SK-N-SH treated with all-trans-retinoic acid at 6 μM for 48 hours (cell line): ENCODE measurements around the gene MOSMO.

Experiments
- ATAC-seq: fragments of 200-7000 bp; cut with Tn5 transposase; 3 replicates; pipeline ENCODE4 v1.9.1; 2020; ENCODE audit warnings: mild to moderate bottlenecking, moderate library complexity
- ARNTL ChIP-seq: fragments of 450-650 bp; formaldehyde crosslinking; IDR thresholded peaks from 2 replicates; pipeline ENCODE4 v1.5.0; 2020; ENCODE audit warnings: low read depth, mild to moderate bottlenecking, moderate library complexity, borderline replicate concordance
- BACH2 ChIP-seq: fragments of 250-450 bp; sonication (Bioruptor Pico); IDR thresholded peaks from 2 replicates; pipeline ENCODE4 v1.9.0; 2021; ENCODE audit warnings: mild to moderate bottlenecking, borderline replicate concordance
- CREB5 ChIP-seq: fragments of 250-450 bp; sonication (Bioruptor Pico); IDR thresholded peaks from 2 replicates; pipeline ENCODE4 v1.5.1; 2020; ENCODE audit warnings: low read depth, mild to moderate bottlenecking, moderate library complexity
- CSDC2 ChIP-seq: fragments of 250-450 bp; sonication (Bioruptor Pico); IDR thresholded peaks from 2 replicates; pipeline ENCODE4 v1.5.0; 2020; ENCODE audit warnings: mild to moderate bottlenecking, moderate library complexity
- CSRNP3 ChIP-seq: fragments of 250-450 bp; sonication (Bioruptor Pico); IDR thresholded peaks from 2 replicates; pipeline ENCODE4 v1.5.1; 2021; ENCODE audit warnings: mild to moderate bottlenecking, moderate library complexity
- ESRRG ChIP-seq: fragments of 250-450 bp; sonication (Bioruptor Pico); IDR thresholded peaks from 2 replicates; pipeline ENCODE4 v1.6.1; 2021; ENCODE audit warnings: mild to moderate bottlenecking
- GLIS3 ChIP-seq: fragments of 250-450 bp; sonication (Bioruptor Pico); IDR thresholded peaks from 2 replicates; pipeline ENCODE4 v1.5.0; 2020; ENCODE audit warnings: mild to moderate bottlenecking, moderate library complexity
- ISL1 ChIP-seq: fragments of 250-450 bp; sonication (Bioruptor Pico); IDR thresholded peaks from 2 replicates; pipeline ENCODE4 v2.1.2; 2022; ENCODE audit warnings: mild to moderate bottlenecking, moderate library complexity
- OSR1 ChIP-seq: fragments of 250-450 bp; sonication (Bioruptor Pico); IDR thresholded peaks from 2 replicates; pipeline ENCODE4 v1.8.0; 2022; ENCODE audit warnings: moderate library complexity, mild to moderate bottlenecking, inconsistent platforms
- PATZ1 ChIP-seq: fragments of 250-450 bp; sonication (Bioruptor Pico); IDR thresholded peaks from 2 replicates; pipeline ENCODE4 v1.8.0; 2020; ENCODE audit warnings: mild to moderate bottlenecking, moderate library complexity, borderline replicate concordance
- POU6F1 ChIP-seq: fragments of 250-450 bp; sonication (Bioruptor Pico); IDR thresholded peaks from 2 replicates; pipeline ENCODE4 v1.8.0; 2021; ENCODE audit warnings: low read depth, mild to moderate bottlenecking, moderate library complexity, borderline replicate concordance
- PPARA ChIP-seq: fragments of 250-450 bp; sonication (Bioruptor Pico); IDR thresholded peaks from 2 replicates; pipeline ENCODE4 v1.5.0; 2020; ENCODE audit warnings: mild to moderate bottlenecking, borderline replicate concordance
- RARB ChIP-seq: fragments of 250-450 bp; sonication (Bioruptor Pico); IDR thresholded peaks from 2 replicates; pipeline ENCODE4 v1.8.0; 2021; ENCODE audit warnings: mild to moderate bottlenecking, moderate library complexity
- SNAI2 ChIP-seq: fragments of 250-450 bp; sonication (Bioruptor Pico); IDR thresholded peaks from 2 replicates; pipeline ENCODE4 v1.5.0; 2020; ENCODE audit warnings: mild to moderate bottlenecking, moderate library complexity
- TOX ChIP-seq: fragments of 250-450 bp; sonication (Bioruptor Pico); IDR thresholded peaks from 2 replicates; pipeline ENCODE4 v1.8.0; 2021; ENCODE audit warnings: mild to moderate bottlenecking, moderate library complexity, borderline replicate concordance
- TSHZ2 ChIP-seq: fragments of 250-450 bp; sonication (Bioruptor Pico); IDR thresholded peaks from 2 replicates; pipeline ENCODE4 v1.5.0; 2020; ENCODE audit warnings: mild to moderate bottlenecking, moderate library complexity
- ZC3H10 ChIP-seq: fragments of 250-450 bp; sonication (Bioruptor Pico); IDR thresholded peaks from 2 replicates; pipeline ENCODE4 v1.5.1; 2021; ENCODE audit warnings: mild to moderate bottlenecking, moderate library complexity
- ZFP3 ChIP-seq: fragments of 250-450 bp; sonication (Bioruptor Pico); IDR thresholded peaks from 2 replicates; pipeline ENCODE4 v1.5.0; 2020; ENCODE audit warnings: mild to moderate bottlenecking, moderate library complexity
- ZFP30 ChIP-seq: fragments of 450-650 bp; formaldehyde crosslinking; IDR thresholded peaks from 2 replicates; pipeline ENCODE4 v1.5.0; 2022; ENCODE audit warnings: mild to moderate bottlenecking, moderate library complexity
- ZNF565 ChIP-seq: fragments of 450-650 bp; formaldehyde crosslinking; conservative IDR thresholded peaks from 2 replicates; pipeline ENCODE4 v1.5.0; 2020; ENCODE audit warnings: low read depth, mild to moderate bottlenecking, moderate library complexity
- ZNF70 ChIP-seq: fragments of 450-650 bp; formaldehyde crosslinking; IDR thresholded peaks from 2 replicates; pipeline ENCODE4 v1.5.0; 2020; ENCODE audit warnings: mild to moderate bottlenecking, moderate library complexity
- ZNF8 ChIP-seq: fragments of 450-650 bp; formaldehyde crosslinking; IDR thresholded peaks from 2 replicates; pipeline ENCODE4 v1.5.0; 2020; ENCODE audit warnings: mild to moderate bottlenecking, moderate library complexity

The MOSMO gene

GRCh38 chr16:21985524-21985923 lies 22.4 kb upstream of the MOSMO start:
- TF ChIP-seq TSHZ2 (no peak), SNAI2 (no peak), ZC3H10 (no peak), CREB5 (no peak), RARB (CRISPR knock-in tag) (no peak), ESRRG (no peak), ZNF70 (CRISPR knock-in tag) (no peak), ISL1 (CRISPR knock-in tag) (no peak), ARNTL (no peak), CSRNP3 (CRISPR knock-in tag) (no peak), BACH2 (no peak), GLIS3 (CRISPR knock-in tag) (no peak), CSDC2 (CRISPR knock-in tag) (no peak), ZFP3 (CRISPR knock-in tag) (no peak), TOX (CRISPR knock-in tag) (no peak), POU6F1 (CRISPR knock-in tag) (no peak), PATZ1 (no peak)

GRCh38 chr16:21986692-21987246 lies 21.1 kb upstream of the MOSMO start:
- no peak for TF ChIP-seq BACH2
- TF ChIP-seq ZFP3 (CRISPR knock-in tag) = no peak
- TF ChIP-seq ISL1 (CRISPR knock-in tag) = no peak
- ATAC-seq = no peak

More at GRCh38 chr16:21985524-21985923, 22.4 kb upstream of the MOSMO start:
- ATAC-seq = no peak

GRCh38 chr16:21987498-21987897 lies 20.4 kb upstream of the MOSMO start:
- TF ChIP-seq CSDC2 (CRISPR knock-in tag) (no peak), ZNF565 (CRISPR knock-in tag) (no peak), GLIS3 (CRISPR knock-in tag) (no peak), RARB (CRISPR knock-in tag) (no peak), POU6F1 (CRISPR knock-in tag) (no peak), ESRRG (no peak), ZNF8 (CRISPR knock-in tag) (no peak), ZFP30 (CRISPR knock-in tag) (no peak), ZC3H10 (no peak), PPARA (CRISPR knock-in tag) (no peak), SNAI2 (no peak), OSR1 (no peak), CREB5 (no peak)
- TF ChIP-seq, all 23 proteins: peak for 0
- no peak for ATAC-seq
